ENCODE measurements around the gene ZNF277. TPM values are rescaled to one million over a fixed set of nuclear protein-coding genes. Genes with fewer than 3 reads are reported as not detected.

Gene ZNF277
- total RNA-seq, 1 experiment from 2014 or later = 21.3 TPM

DNA sequence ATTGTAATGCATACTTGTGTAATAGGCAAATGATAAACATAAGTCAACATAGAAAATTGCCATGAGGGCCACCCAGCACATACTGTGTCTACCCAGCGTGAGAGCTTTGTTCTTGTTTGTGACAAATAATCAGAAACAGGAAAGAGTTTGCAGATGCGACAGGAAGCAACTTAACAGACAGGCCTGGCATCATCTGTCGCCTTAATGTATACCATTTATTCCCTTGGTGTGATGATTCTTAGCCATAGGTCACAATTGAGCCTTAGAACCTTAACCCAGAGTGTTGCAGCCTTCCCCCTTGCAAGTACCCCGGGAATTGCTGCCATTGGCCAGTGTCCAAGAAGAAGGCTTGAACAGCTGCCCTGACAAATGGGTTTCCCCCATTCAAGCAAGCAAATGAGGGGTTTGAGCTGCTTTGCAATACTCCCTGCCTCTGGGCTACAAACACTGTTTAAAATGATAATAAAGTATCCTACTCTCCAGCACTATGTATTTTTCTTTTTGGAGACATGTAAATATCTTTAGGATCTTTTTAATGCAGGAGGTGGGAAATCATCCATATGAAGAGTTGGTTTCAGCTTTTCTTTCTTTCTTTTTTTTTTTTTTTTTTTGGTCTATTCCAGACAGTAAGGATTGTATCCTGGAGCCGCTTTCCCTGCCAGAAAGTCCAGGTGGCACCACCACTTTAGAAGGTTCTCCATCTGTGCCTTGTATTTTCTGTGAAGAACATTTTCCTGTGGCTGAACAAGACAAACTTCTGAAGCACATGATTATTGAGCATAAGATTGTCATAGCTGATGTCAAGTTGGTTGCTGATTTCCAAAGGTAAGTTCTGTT lies 80.0 kb downstream of the ZNF277 start:
- Histone ChIP-seq H3K79me2 (ENCODE audit: insufficient read depth, low read length) (no peaks in the 10 kb centered on the region), H3K4me1 (ENCODE audit: control insufficient read depth in 1 of 2, insufficient read depth in 2 of 2, low read length in 2 of 2) (peaks cover 0 to 4% of the 10 kb centered on the region in 2 experiments; a peak in 2 of 4 replicates), H3K9ac (ENCODE audit: low read length) (no peak overlapping the region), H3K27ac (ENCODE audit: low read depth, low read length) (no peak overlapping the region), H3K9me3 (ENCODE audit: control insufficient read depth in 1 of 2, insufficient read depth in 1 of 2, low read depth in 1 of 2, low read length in 2 of 2) (no peaks in the 10 kb centered on the region), H4K20me1 (ENCODE audit: insufficient read depth) (no peaks in the 10 kb centered on the region), H3K27me3 (ENCODE audit: insufficient read depth, low read length) (no peaks in the 10 kb centered on the region), H3K4me2 (ENCODE audit: low read length) (no peak overlapping the region), H3K9me2 (ENCODE audit: insufficient read depth) (no peaks in the 10 kb centered on the region), H2AFZ (ENCODE audit: low read depth, low read length, poor library complexity, severe bottlenecking) (no peak overlapping the region), H3K4me3 (replicated peaks in 1 of 2; ENCODE audit: low read depth in 1 of 2, low read length in 2 of 2) (no peak overlapping the region), H3K36me3 (ENCODE audit: control insufficient read depth in 1 of 2, insufficient read depth in 2 of 2, low read length in 2 of 2) (no peaks in the 10 kb centered on the region)
- no peak for DNase-seq (ENCODE audit: low read depth, low spot score)
- RAD21 ChIA-PET (ENCODE audit: low non-redundant PET in 1 of 2, low total read pairs in 2 of 2, uncharacterized antibody in 2 of 2, unreplicated experiment in 2 of 2) = no interaction called here
- no TSS peak for BruUV-seq (replicated peaks)
- ATAC-seq = no peak
- intact Hi-C loops (cut with micrococcal nuclease) = no loop called here
- POLR2A ChIA-PET = no interaction called here
- CTCF ChIA-PET = no interaction called here
- TF ChIP-seq YY1 (IDR thresholded peaks at IDR 0.05; ENCODE audit: extremely low read depth, insufficient replicate concordance, low read depth, low read length) = no peak
- TF ChIP-seq EGR1 (IDR thresholded peaks at IDR 0.05; ENCODE audit: low read depth) = no peak
- TF ChIP-seq CBX3 (IDR thresholded peaks at IDR 0.05; ENCODE audit: low read depth) = no peak
- no peak for TF ChIP-seq RAD21 (IDR thresholded peaks at IDR 0.05; ENCODE audit: low read depth)
- no peak for TF ChIP-seq ELF1 (IDR thresholded peaks at IDR 0.05; ENCODE audit: borderline replicate concordance, low read depth)

DNA sequence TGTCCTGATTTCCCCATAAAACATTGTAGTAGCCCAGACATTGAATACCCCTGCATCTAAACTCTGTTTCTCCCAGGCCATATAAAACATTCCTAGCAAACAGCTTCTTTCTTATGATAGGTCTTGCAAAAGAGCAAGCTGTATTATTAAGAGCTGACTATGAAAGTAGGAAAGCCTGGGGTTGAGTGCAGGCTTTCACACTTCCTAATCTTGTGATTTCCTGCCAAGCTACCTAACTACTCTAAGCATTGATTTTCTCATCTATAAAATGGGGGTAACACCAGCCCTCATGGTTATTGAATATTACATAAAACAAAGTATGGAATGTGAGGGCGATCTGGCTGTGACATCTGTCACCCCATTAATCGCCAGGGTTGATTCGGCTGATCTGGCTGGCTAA lies 81.8 kb downstream of the ZNF277 start:
- BruUV-seq (replicated peaks) = no TSS peak
- Histone ChIP-seq H3K4me2 (ENCODE audit: low read length) (no peak overlapping the region), H3K4me1 (ENCODE audit: control insufficient read depth in 1 of 2, insufficient read depth in 2 of 2, low read length in 2 of 2) (peaks cover 0 to 4% of the 10 kb centered on the region in 2 experiments; a peak in 2 of 4 replicates), H3K27ac (ENCODE audit: low read depth, low read length) (no peak overlapping the region), H3K9ac (ENCODE audit: low read length) (no peak overlapping the region), H4K20me1 (ENCODE audit: insufficient read depth) (no peaks in the 10 kb centered on the region), H3K79me2 (ENCODE audit: insufficient read depth, low read length) (no peaks in the 10 kb centered on the region), H3K27me3 (ENCODE audit: insufficient read depth, low read length) (no peaks in the 10 kb centered on the region), H3K4me3 (replicated peaks in 1 of 2; ENCODE audit: low read depth in 1 of 2, low read length in 2 of 2) (no peak overlapping the region), H3K9me2 (ENCODE audit: insufficient read depth) (no peaks in the 10 kb centered on the region), H3K36me3 (ENCODE audit: control insufficient read depth in 1 of 2, insufficient read depth in 2 of 2, low read length in 2 of 2) (no peaks in the 10 kb centered on the region), H3K9me3 (ENCODE audit: control insufficient read depth in 1 of 2, insufficient read depth in 1 of 2, low read depth in 1 of 2, low read length in 2 of 2) (no peaks in the 10 kb centered on the region), H2AFZ (ENCODE audit: low read depth, low read length, poor library complexity, severe bottlenecking) (no peak overlapping the region)
- intact Hi-C loops (cut with micrococcal nuclease) = no loop called here
- ATAC-seq = no peak
- ChIA-PET POLR2A (no interaction called here), CTCF (no interaction called here), RAD21 (ENCODE audit: low non-redundant PET in 1 of 2, low total read pairs in 2 of 2, uncharacterized antibody in 2 of 2, unreplicated experiment in 2 of 2) (interaction anchor here in 1 of 2 experiments (0.7 kb wide), 1 partner anchor 22 kb away, joined by 6 read pairs; no protein-coding TSS in a partner anchor)
- DNase-seq (ENCODE audit: low read depth, low spot score) = no peak
- TF ChIP-seq ZNF274 (IDR thresholded peaks at IDR 0.05; ENCODE audit: low read depth, low read length) (no peak), CBX3 (IDR thresholded peaks at IDR 0.05; ENCODE audit: low read depth) (no peak), SP1 (IDR thresholded peaks at IDR 0.05; ENCODE audit: low read depth) (no peak), ZFX (IDR thresholded peaks at IDR 0.05) (no peak), CEBPB (IDR thresholded peaks at IDR 0.05; ENCODE audit: low read depth) (no peak), YY1 (IDR thresholded peaks at IDR 0.05; ENCODE audit: extremely low read depth, insufficient replicate concordance, low read depth, low read length) (no peak), SRF (IDR thresholded peaks at IDR 0.05; ENCODE audit: low read depth) (no peak), POLR2A (IDR thresholded peaks at IDR 0.05; ENCODE audit: borderline replicate concordance, extremely low read depth, insufficient read depth, insufficient read length) (no peak), TCF7L2 (IDR thresholded peaks at IDR 0.05; ENCODE audit: borderline replicate concordance, extremely low read depth, insufficient read depth, insufficient read length) (no peak), RAD21 (IDR thresholded peaks at IDR 0.05; ENCODE audit: low read depth) (no peak)
- TF ChIP-seq, protein P1, sequence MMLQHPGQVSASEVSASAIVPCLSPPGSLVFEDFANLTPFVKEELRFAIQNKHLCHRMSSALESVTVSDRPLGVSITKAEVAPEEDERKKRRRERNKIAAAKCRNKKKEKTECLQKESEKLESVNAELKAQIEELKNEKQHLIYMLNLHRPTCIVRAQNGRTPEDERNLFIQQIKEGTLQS (IDR thresholded peaks at IDR 0.05) = no peak
- TF ChIP-seq, protein P2, sequence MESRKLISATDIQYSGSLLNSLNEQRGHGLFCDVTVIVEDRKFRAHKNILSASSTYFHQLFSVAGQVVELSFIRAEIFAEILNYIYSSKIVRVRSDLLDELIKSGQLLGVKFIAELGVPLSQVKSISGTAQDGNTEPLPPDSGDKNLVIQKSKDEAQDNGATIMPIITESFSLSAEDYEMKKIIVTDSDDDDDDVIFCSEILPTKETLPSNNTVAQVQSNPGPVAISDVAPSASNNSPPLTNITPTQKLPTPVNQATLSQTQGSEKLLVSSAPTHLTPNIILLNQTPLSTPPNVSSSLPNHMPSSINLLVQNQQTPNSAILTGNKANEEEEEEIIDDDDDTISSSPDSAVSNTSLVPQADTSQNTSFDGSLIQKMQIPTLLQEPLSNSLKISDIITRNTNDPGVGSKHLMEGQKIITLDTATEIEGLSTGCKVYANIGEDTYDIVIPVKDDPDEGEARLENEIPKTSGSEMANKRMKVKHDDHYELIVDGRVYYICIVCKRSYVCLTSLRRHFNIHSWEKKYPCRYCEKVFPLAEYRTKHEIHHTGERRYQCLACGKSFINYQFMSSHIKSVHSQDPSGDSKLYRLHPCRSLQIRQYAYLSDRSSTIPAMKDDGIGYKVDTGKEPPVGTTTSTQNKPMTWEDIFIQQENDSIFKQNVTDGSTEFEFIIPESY (IDR thresholded peaks at IDR 0.05; ENCODE audit: extremely low read depth, insufficient replicate concordance, low read length) = no peak
- TF ChIP-seq, protein P3, sequence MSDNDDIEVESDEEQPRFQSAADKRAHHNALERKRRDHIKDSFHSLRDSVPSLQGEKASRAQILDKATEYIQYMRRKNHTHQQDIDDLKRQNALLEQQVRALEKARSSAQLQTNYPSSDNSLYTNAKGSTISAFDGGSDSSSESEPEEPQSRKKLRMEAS (IDR thresholded peaks at IDR 0.05) = no peak

Measured in HCT116 (cell line).